Mononuclear cell (primary cell): Measurements from ENCODE around the gene PRDX5. TPM values are rescaled to one million over a fixed set of nuclear protein-coding genes. Genes with fewer than 3 reads are reported as not detected.

ENCODE experiments used
- H3K27me3 ChIP-seq: 2 replicates; pipeline ENCODE4 v1.6.0; 2011; ENCODE audit warnings: low read length, control low read depth; ENCODE audit not compliant: insufficient read depth
- H3K4me1 ChIP-seq: 2 replicates; pipeline ENCODE4 v1.5.1; 2011; ENCODE audit warnings: mild to moderate bottlenecking, low read length, control low read depth; ENCODE audit not compliant: insufficient read depth
- H3K4me3 ChIP-seq: 2 replicates; pipeline ENCODE4 v1.5.1; 2011; ENCODE audit warnings: mild to moderate bottlenecking, low read length, moderate library complexity
- H3K9me3 ChIP-seq: 2 replicates; pipeline ENCODE4 v1.5.1; 2011; ENCODE audit warnings: low read depth, mild to moderate bottlenecking, control low read depth, low read length
- total RNA-seq: library from RNA; depleted of rRNA; stranded (reverse); fragments of >200 nt; gene quantifications from one replicate; pipeline ENCODE4 v1.2.3, GENCODE V29; 2012

Gene PRDX5
- total RNA-seq, 1 donor: 42.5 TPM

DNA sequence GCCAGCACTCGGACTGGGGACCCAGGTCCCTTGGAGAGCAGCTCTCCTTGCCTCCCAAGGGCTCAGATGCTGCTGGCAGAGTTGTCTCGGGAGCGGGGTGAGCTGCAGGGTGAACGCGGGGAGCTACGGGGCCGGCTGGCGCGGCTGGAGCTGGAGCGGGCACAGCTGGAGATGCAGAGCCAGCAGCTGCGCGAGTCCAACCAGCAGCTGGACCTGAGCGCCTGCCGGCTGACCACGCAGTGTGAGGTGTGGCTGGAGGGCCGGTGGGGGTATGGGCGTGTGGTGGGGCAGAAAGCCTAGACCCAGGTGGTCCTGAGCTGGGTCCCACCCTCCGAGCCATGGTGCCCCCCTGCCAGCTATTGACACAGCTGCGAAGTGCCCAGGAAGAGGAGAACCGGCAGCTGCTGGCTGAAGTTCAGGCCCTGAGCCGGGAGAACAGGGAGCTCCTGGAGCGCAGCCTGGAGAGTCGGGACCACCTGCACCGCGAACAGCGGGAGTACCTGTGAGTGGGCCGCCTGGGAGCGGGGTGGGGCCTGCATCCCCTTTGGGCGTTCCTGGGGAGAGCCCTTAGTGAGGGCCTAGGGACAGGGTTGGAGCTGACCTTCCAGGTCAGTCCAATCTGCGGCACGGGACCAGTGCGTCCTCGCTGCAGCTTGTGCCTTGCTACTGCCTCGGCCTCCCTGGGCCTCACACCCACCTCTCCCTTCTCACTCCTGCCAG lies 35.2 kb downstream of the PRDX5 start:
- Histone ChIP-seq H3K4me1 (peaks cover 10% of the 10 kb centered on the region), H3K27me3 (no peaks in the 10 kb centered on the region), H3K9me3 (no peaks in the 10 kb centered on the region), H3K4me3 (no peak overlapping the region)

DNA sequence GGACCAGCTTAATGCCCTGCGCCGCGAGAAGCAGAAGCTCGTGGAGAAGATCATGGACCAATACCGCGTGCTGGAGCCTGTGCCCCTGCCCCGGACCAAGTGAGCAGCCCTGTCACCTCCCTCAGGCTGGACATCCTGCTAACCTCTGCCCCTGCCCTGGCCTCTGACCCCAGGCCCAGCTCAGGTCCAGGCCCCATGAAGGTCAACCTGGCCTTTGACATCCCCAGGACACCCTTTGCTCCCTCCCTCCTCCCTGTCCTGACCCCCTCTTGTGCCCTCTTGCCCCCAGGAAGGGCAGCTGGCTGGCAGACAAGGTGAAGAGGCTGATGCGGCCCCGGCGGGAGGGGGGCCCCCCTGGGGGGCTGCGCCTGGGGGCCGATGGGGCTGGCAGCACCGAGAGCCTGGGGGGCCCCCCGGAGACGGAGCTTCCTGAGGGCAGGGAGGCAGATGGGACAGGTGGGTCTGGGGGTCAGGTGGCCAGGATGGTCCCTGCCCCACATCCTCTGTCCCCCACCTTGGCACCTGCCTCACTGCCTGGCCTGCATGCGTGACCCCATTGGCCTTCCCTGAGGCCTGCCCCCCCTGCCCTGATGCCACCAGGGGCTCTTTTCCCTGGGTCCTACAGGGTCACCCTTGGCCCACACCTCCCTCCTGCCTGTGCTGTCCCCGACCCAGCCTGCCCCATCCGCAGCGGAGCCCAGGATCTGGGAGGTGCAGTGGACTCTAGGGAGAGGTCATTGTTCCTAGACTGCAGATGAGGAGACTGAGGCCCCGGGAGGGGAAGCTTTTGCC lies 36.0 kb downstream of the PRDX5 start:
- no peak overlapping the region for H3K4me3 ChIP-seq
- no peaks in the 10 kb centered on the region for H3K27me3 ChIP-seq
- H3K9me3 ChIP-seq: no peaks in the 10 kb centered on the region
- peaks cover 17% of the 10 kb centered on the region for H3K4me1 ChIP-seq

GRCh38 chr11:64355078-64355940 lies 37.4 kb downstream of the PRDX5 start:
- Histone ChIP-seq H3K27me3 (no peaks in the 10 kb centered on the region), H3K4me3 (no peak overlapping the region), H3K4me1 (peaks cover 29% of the 10 kb centered on the region), H3K9me3 (no peaks in the 10 kb centered on the region)

- no peaks in the 10 kb centered on the region for H3K27me3 ChIP-seq
- no peaks in the 10 kb centered on the region for H3K9me3 ChIP-seq
- H3K4me3 ChIP-seq: no peak overlapping the region
- H3K4me1 ChIP-seq: peaks cover 38% of the 10 kb centered on the region
These were observed 38.8 kb downstream of the PRDX5 start for GRCh38 chr11:64356498-64357411.

- no peaks in the 10 kb centered on the region for H3K9me3 ChIP-seq
- H3K4me1 ChIP-seq: peaks cover 38% of the 10 kb centered on the region
- no peak overlapping the region for H3K4me3 ChIP-seq
- no peaks in the 10 kb centered on the region for H3K27me3 ChIP-seq
These were observed 39.5 kb downstream of the PRDX5 start for GRCh38 chr11:64357446-64357845.

GRCh38 chr11:64357904-64358535 lies 40.1 kb downstream of the PRDX5 start:
- H3K4me3 ChIP-seq: no peak overlapping the region
- H3K27me3 ChIP-seq: no peaks in the 10 kb centered on the region
- H3K4me1 ChIP-seq: peaks cover 38% of the 10 kb centered on the region
- H3K9me3 ChIP-seq: no peaks in the 10 kb centered on the region

GRCh38 chr11:64358536-64358906 lies 40.6 kb downstream of the PRDX5 start:
- Histone ChIP-seq H3K4me1 (peaks cover 38% of the 10 kb centered on the region), H3K27me3 (no peaks in the 10 kb centered on the region), H3K4me3 (peak overlapping the region; percentile 63), H3K9me3 (no peaks in the 10 kb centered on the region)

- Histone ChIP-seq H3K4me3 (peak within 1 kb of the TSS; percentile 63), H3K4me1 (peaks cover 38% of the 10 kb centered on the region), H3K27me3 (no peaks in the 10 kb centered on the region), H3K9me3 (no peaks in the 10 kb centered on the region)
These were observed 41.2 kb downstream of the PRDX5 start, which contains the start of gene RPS6KA4 for GRCh38 chr11:64358907-64359711. TSS of gene RPS6KA4 (plus strand) at chr11:64359162. CDS start at chr11:64359236, 74 bp downstream.

DNA sequence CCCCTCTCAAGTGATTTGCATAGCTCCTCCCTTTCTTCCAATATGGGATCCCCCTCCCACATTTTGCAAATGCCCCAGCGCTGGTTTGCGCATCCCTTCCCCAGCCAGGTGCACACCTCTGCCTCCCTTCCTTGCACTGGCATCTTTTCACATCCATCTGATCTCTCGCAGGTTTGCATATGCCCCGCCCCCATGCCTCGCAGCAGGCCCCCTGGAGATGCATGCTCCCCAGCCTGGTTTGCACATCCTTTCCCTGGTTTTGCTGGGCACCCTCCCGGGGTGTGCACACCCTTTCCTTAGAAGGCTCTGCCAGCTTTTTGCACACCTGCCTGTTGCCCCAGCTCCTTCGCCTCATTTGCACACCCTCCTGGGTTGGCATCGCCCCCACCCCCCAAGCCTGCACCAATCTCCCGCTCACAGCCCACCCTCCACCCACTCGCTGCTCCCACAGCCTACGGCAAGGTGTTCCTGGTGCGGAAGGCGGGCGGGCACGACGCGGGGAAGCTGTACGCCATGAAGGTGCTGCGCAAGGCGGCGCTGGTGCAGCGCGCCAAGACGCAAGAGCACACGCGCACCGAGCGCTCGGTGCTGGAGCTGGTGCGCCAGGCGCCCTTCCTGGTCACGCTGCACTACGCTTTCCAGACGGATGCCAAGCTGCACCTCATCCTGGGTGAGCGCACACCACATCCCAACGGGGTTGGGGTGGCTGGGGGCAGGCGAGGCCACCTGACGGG lies 42.0 kb downstream of the PRDX5 start:
- H3K9me3 ChIP-seq: no peaks in the 10 kb centered on the region
- H3K4me1 ChIP-seq: peaks cover 38% of the 10 kb centered on the region
- H3K4me3 ChIP-seq: peak overlapping the region; percentile 63
- H3K27me3 ChIP-seq: no peaks in the 10 kb centered on the region

DNA sequence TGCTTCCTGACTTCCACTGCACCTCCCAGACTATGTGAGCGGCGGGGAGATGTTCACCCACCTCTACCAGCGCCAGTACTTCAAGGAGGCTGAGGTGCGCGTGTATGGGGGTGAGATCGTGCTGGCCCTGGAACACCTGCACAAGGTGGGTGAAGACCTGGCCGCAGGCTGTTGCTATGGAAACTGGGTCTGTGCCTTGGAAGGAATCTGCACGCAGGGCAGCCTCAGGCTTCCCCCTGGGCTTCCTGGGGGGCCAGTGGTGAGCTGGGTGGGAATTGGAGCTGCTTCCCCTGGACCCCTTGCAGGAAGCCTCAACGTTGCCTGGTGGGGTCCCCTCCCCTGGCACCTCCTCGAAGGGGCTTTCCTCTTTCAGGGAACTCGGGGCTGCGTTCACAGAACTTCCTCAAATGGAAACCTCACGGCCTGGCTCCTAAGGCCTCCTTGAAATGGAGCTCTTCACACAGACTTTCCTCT lies 42.6 kb downstream of the PRDX5 start:
- Histone ChIP-seq H3K4me3 (peak overlapping the region; percentile 63), H3K9me3 (no peaks in the 10 kb centered on the region), H3K27me3 (no peaks in the 10 kb centered on the region)

DNA sequence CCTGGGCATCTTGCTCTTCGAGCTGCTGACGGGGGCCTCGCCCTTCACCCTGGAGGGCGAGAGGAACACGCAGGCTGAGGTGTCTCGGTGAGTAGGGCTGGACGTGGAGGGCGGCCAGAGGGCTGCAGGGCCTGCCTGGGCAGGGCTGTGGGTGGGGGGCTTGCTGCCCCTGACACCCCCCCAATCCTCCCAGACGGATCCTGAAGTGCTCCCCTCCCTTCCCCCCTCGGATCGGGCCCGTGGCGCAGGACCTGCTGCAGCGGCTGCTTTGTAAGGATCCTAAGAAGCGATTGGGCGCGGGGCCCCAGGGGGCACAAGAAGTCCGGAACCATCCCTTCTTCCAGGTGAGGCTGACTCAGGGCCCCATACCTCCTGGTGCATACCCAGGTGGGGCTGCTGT lies 43.7 kb downstream of the PRDX5 start:
- H3K4me3 ChIP-seq: no peak overlapping the region
- no peaks in the 10 kb centered on the region for H3K9me3 ChIP-seq
- H3K27me3 ChIP-seq: no peaks in the 10 kb centered on the region
- H3K4me1 ChIP-seq: peaks cover 38% of the 10 kb centered on the region

More for the DNA sequence above, 42.6 kb downstream of the PRDX5 start:
- peaks cover 38% of the 10 kb centered on the region for H3K4me1 ChIP-seq

- H3K9me3 ChIP-seq: no peaks in the 10 kb centered on the region
- no peak overlapping the region for H3K4me3 ChIP-seq
- H3K27me3 ChIP-seq: no peaks in the 10 kb centered on the region
- H3K4me1 ChIP-seq: peaks cover 37% of the 10 kb centered on the region
These were observed 44.4 kb downstream of the PRDX5 start for GRCh38 chr11:64362339-64362738.
